ENCODE data around the gene SRGAP3.

DNA sequence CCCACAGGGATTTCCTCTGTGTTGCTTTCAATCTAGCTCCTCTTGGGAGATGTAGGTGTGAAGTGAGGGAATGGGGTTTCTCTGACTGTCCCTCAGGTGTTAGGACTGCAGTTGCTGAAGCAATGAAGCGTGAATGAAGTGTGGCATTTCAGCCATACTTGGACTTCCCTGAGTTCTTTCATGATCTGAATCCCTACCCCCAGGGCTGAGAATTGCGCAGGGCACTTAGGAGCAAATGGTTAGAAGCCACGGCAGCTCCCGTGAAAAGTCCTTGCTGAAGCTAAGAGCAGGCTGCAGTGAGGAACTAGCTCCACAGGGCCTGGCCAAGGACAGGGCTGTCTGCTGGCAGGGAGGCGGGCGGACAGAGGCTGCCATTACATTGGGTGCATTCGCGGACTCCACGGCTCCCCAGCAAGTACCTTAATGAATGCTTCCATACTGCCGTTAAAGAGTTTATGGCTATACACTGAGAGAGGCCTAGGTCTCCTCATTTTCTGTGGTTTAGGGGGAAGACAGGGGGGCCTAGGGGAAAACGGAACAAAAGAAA lies 217.1 kb downstream of the SRGAP3 start:
- TF ChIP-seq, protein P1, sequence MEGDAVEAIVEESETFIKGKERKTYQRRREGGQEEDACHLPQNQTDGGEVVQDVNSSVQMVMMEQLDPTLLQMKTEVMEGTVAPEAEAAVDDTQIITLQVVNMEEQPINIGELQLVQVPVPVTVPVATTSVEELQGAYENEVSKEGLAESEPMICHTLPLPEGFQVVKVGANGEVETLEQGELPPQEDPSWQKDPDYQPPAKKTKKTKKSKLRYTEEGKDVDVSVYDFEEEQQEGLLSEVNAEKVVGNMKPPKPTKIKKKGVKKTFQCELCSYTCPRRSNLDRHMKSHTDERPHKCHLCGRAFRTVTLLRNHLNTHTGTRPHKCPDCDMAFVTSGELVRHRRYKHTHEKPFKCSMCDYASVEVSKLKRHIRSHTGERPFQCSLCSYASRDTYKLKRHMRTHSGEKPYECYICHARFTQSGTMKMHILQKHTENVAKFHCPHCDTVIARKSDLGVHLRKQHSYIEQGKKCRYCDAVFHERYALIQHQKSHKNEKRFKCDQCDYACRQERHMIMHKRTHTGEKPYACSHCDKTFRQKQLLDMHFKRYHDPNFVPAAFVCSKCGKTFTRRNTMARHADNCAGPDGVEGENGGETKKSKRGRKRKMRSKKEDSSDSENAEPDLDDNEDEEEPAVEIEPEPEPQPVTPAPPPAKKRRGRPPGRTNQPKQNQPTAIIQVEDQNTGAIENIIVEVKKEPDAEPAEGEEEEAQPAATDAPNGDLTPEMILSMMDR (IDR thresholded peaks at IDR 0.05) = no peak
- no peak for TF ChIP-seq POLR2A (IDR thresholded peaks at IDR 0.05)
- no peak for TF ChIP-seq POLR2AphosphoS5 (IDR thresholded peaks at IDR 0.05)
